Ishikawa (cell line): ENCODE measurements around the gene TRMT13.

Source experiments
- CEBPB ChIP-seq: IDR thresholded peaks from 2 replicates; pipeline ENCODE4 v1.6.1; 2012
- CREB1 ChIP-seq: IDR thresholded peaks from 2 replicates; pipeline ENCODE4 v1.6.1; 2012; ENCODE audit warnings: low read depth
- EGR1 ChIP-seq: IDR thresholded peaks from 2 replicates; pipeline ENCODE4 v1.6.1; 2012
- EP300 ChIP-seq: IDR thresholded peaks from 2 replicates; pipeline ENCODE4 v1.6.1; 2012; ENCODE audit warnings: borderline replicate concordance
- FOXM1 ChIP-seq: IDR thresholded peaks from 2 replicates; pipeline ENCODE4 v1.6.1; 2012; ENCODE audit warnings: low read depth, borderline replicate concordance
- MAX ChIP-seq: IDR thresholded peaks from 2 replicates; pipeline ENCODE4 v1.6.1; 2012
- NFIC ChIP-seq: IDR thresholded peaks from 2 replicates; pipeline ENCODE4 v1.6.1; 2012
- RAD21 ChIP-seq: IDR thresholded peaks from 2 replicates; pipeline ENCODE4 v1.6.1; 2012; ENCODE audit warnings: low read depth
- REST ChIP-seq: IDR thresholded peaks from 2 replicates; pipeline ENCODE4 v1.6.1; 2012; ENCODE audit warnings: low read depth, mild to moderate bottlenecking
- TAF1 ChIP-seq: IDR thresholded peaks from 2 replicates; pipeline ENCODE4 v1.6.1; 2012; ENCODE audit warnings: low read depth, mild to moderate bottlenecking
- TCF12 ChIP-seq: IDR thresholded peaks from 2 replicates; pipeline ENCODE4 v1.6.1; 2012; ENCODE audit warnings: low read depth
- TEAD4 ChIP-seq: IDR thresholded peaks from 2 replicates; pipeline ENCODE4 v1.6.1; 2012
- USF1 ChIP-seq: IDR thresholded peaks from 2 replicates; pipeline ENCODE4 v1.6.1; 2012
- YY1 ChIP-seq: IDR thresholded peaks from 2 replicates; pipeline ENCODE4 v1.6.1; 2012; ENCODE audit warnings: low read depth
- ZBTB7A ChIP-seq: IDR thresholded peaks from 2 replicates; pipeline ENCODE4 v1.6.1; 2012; ENCODE audit warnings: low read depth

The TRMT13 gene

GRCh38 chr1:100177295-100178041 lies 44.5 kb downstream of the TRMT13 start:
- TF ChIP-seq NFIC: no peak
- TF ChIP-seq EP300: no peak
- TF ChIP-seq RAD21: no peak
- TF ChIP-seq YY1: no peak
- no peak for TF ChIP-seq FOXM1
- TF ChIP-seq REST: no peak
- no peak for TF ChIP-seq TAF1
- no peak for TF ChIP-seq USF1
- TF ChIP-seq CEBPB: no peak
- no peak for TF ChIP-seq TCF12
- no peak for TF ChIP-seq CREB1
- no peak for TF ChIP-seq MAX
- TF ChIP-seq ZBTB7A: no peak
- no peak for TF ChIP-seq EGR1

- TF ChIP-seq USF1 (no peak), YY1 (no peak), NFIC (no peak), EGR1 (no peak), RAD21 (no peak), TEAD4 (no peak), TCF12 (no peak), FOXM1 (no peak), MAX (no peak), TAF1 (no peak), ZBTB7A (no peak), CREB1 (no peak), CEBPB (no peak), REST (no peak)
Observed at GRCh38 chr1:100178091-100178490, 45.1 kb downstream of the TRMT13 start, which contains the start of gene LRRC39. TSS of gene LRRC39 (minus strand) at chr1:100178256. CDS start at chr1:100168516, 9,740 bp downstream.

GRCh38 chr1:100183370-100183769 lies 50.4 kb downstream of the TRMT13 start:
- no peak for TF ChIP-seq EP300
- TF ChIP-seq TEAD4: no peak
- no peak for TF ChIP-seq RAD21
- no peak for TF ChIP-seq FOXM1
- TF ChIP-seq USF1: no peak
- TF ChIP-seq EGR1: no peak
- TF ChIP-seq REST: no peak
- TF ChIP-seq TCF12: no peak
- no peak for TF ChIP-seq CREB1
- no peak for TF ChIP-seq MAX
- TF ChIP-seq TAF1: no peak
- TF ChIP-seq NFIC: no peak
- no peak for TF ChIP-seq CEBPB
- no peak for TF ChIP-seq ZBTB7A
- no peak for TF ChIP-seq YY1
